ENCODE results near the gene MEG3. TPM values are rescaled to one million over a fixed set of nuclear protein-coding genes. Genes with fewer than 3 reads are reported as not detected.

MEG3 gene
- total RNA-seq, 1 experiment from 2014 or later = 62.4 TPM

GRCh38 chr14:100784523-100785337, 41.2 kb upstream of the MEG3 start:
- Histone ChIP-seq H3K4me1 (ENCODE audit: control insufficient read depth, insufficient read depth, low read length) (no peaks in the 10 kb centered on the region), H3K27me3 (ENCODE audit: control insufficient read depth, insufficient read depth, low read length) (no peaks in the 10 kb centered on the region), H3K27ac (ENCODE audit: low read length) (no peak overlapping the region), H3K4me3 (ENCODE audit: low read depth in 2 of 2, low read length in 2 of 2) (no peak overlapping the region), H3K36me3 (ENCODE audit: control insufficient read depth, insufficient read depth, low read length) (no peaks in the 10 kb centered on the region), H3K9me3 (ENCODE audit: control insufficient read depth, insufficient read depth, low read depth, low read length) (no peaks in the 10 kb centered on the region)
- intact Hi-C loops (cut with micrococcal nuclease; ENCODE audit: unreplicated experiment) = no loop called here
- ChIA-PET POLR2A (no interaction called here), CTCF (no interaction called here)
- DNase-seq (ENCODE audit: low read depth, low spot score) (no peak), ATAC-seq (no peak)
- in situ Hi-C loops (cut with HindIII; ENCODE audit: low pct_unique_long_range_greater_than_20kb, low sequenced_read_pairs) = no loop called here
- BruUV-seq (replicated peaks) = no TSS peak
- TF ChIP-seq POLR2AphosphoS5 (IDR thresholded peaks at IDR 0.05; ENCODE audit: low read depth, low read length) (no peak), REST (IDR thresholded peaks at IDR 0.05; ENCODE audit: insufficient read depth in 1 of 2, low read depth in 2 of 2, low read length in 1 of 2) (no peak), TCF7L2 (IDR thresholded peaks at IDR 0.05; ENCODE audit: low read depth, low read length) (no peak), SIN3A (IDR thresholded peaks at IDR 0.05; ENCODE audit: borderline replicate concordance, insufficient read depth, low read depth, low read length) (no peak)
- TF ChIP-seq, protein P1, sequence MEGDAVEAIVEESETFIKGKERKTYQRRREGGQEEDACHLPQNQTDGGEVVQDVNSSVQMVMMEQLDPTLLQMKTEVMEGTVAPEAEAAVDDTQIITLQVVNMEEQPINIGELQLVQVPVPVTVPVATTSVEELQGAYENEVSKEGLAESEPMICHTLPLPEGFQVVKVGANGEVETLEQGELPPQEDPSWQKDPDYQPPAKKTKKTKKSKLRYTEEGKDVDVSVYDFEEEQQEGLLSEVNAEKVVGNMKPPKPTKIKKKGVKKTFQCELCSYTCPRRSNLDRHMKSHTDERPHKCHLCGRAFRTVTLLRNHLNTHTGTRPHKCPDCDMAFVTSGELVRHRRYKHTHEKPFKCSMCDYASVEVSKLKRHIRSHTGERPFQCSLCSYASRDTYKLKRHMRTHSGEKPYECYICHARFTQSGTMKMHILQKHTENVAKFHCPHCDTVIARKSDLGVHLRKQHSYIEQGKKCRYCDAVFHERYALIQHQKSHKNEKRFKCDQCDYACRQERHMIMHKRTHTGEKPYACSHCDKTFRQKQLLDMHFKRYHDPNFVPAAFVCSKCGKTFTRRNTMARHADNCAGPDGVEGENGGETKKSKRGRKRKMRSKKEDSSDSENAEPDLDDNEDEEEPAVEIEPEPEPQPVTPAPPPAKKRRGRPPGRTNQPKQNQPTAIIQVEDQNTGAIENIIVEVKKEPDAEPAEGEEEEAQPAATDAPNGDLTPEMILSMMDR (IDR thresholded peaks at IDR 0.05) = no peak

DNA sequence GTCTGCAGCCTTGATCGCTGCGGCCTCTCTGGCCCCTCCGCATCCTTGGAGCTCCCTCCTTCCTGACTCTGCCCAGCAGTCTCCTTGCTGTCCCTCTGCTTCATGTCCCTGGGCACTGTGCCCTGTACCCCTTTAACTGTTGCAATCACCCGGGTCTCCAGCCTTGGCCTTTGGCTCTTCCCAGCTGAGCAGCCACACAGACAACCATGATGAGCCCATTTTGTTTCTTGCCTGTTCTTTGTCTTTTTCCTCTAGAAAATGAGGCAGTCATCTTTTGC, 40.6 kb upstream of the MEG3 start:
- TF ChIP-seq, protein P1 (IDR thresholded peaks at IDR 0.05) = no peak
- no peak for TF ChIP-seq SIN3A (IDR thresholded peaks at IDR 0.05; ENCODE audit: borderline replicate concordance, insufficient read depth, low read depth, low read length)
- TF ChIP-seq POLR2AphosphoS5 (IDR thresholded peaks at IDR 0.05; ENCODE audit: low read depth, low read length) = no peak
- TF ChIP-seq TCF7L2 (IDR thresholded peaks at IDR 0.05; ENCODE audit: low read depth, low read length) = no peak
- TF ChIP-seq REST (IDR thresholded peaks at IDR 0.05; ENCODE audit: insufficient read depth in 1 of 2, low read depth in 2 of 2, low read length in 1 of 2) = no peak

More for the DNA sequence above, 40.6 kb upstream of the MEG3 start:
- intact Hi-C loops (cut with micrococcal nuclease; ENCODE audit: unreplicated experiment) = no loop called here
- in situ Hi-C loops (cut with HindIII; ENCODE audit: low pct_unique_long_range_greater_than_20kb, low sequenced_read_pairs) = no loop called here
- BruUV-seq (replicated peaks) = no TSS peak
- Histone ChIP-seq H3K4me1 (ENCODE audit: control insufficient read depth, insufficient read depth, low read length) (no peaks in the 10 kb centered on the region), H3K27me3 (ENCODE audit: control insufficient read depth, insufficient read depth, low read length) (no peaks in the 10 kb centered on the region), H3K4me3 (ENCODE audit: low read depth in 2 of 2, low read length in 2 of 2) (no peak overlapping the region), H3K9me3 (ENCODE audit: control insufficient read depth, insufficient read depth, low read depth, low read length) (no peaks in the 10 kb centered on the region), H3K27ac (ENCODE audit: low read length) (no peak overlapping the region), H3K36me3 (ENCODE audit: control insufficient read depth, insufficient read depth, low read length) (no peaks in the 10 kb centered on the region)
- ATAC-seq (no peak), DNase-seq (ENCODE audit: low read depth, low spot score) (no peak)
- ChIA-PET CTCF (no interaction called here), POLR2A (no interaction called here)

All from Panc1 (cell line).